ENCODE data around the gene FIBP.

The FIBP gene

DNA sequence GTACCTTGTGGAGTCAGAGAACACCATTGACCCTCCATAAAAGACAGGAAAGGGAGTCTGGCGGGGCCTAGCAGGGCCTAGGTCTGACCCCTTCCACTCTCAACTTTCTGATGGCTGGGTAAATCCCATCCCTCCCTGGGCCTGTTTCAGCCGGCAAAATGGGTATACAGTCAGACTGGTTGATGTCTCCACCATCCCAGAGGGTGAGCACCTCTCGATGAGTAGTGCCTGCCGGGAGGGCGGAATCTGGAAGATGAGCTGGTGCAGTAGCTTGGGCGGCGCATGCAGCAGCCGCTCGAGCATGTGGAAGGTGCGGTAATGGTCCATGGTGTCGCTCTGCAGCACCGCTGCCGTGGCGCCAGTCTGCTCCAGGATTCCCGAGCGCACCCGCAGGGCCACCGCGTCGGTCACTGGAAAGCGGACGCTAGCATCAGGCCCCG lies 528 bp downstream of the FIBP start:
- no peak for DNase-seq

- DNase-seq: no peak
Measured at GRCh38 chr11:65886826-65887722, 1.2 kb downstream of the FIBP start.

- DNase-seq: no peak
Measured at GRCh38 chr11:65885808-65886536, 2.3 kb downstream of the FIBP start.

GRCh38 chr11:65885231-65885630 lies 3.0 kb downstream of the FIBP start:
- DNase-seq: no peak

DNA sequence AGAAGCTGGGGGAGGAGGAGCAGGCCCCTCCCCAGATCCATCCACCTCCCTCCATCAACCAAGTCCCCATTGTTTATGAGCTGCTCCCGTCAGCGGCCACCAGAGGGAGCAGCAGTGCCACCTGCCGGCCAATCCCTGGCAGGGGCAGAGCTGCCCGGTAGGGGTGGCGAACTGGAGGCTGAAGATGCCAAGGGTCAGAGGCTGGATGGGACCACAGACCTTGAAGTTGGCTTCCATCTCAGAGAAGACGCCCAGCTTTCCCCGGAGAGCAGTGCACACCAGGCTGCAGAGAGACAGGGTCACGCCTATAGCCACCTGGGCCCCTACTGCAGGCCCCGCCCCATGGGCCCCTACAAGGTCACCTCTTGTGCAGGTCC lies 3.6 kb downstream of the FIBP start:
- peak; percentile 83 to 85 for DNase-seq

DNA sequence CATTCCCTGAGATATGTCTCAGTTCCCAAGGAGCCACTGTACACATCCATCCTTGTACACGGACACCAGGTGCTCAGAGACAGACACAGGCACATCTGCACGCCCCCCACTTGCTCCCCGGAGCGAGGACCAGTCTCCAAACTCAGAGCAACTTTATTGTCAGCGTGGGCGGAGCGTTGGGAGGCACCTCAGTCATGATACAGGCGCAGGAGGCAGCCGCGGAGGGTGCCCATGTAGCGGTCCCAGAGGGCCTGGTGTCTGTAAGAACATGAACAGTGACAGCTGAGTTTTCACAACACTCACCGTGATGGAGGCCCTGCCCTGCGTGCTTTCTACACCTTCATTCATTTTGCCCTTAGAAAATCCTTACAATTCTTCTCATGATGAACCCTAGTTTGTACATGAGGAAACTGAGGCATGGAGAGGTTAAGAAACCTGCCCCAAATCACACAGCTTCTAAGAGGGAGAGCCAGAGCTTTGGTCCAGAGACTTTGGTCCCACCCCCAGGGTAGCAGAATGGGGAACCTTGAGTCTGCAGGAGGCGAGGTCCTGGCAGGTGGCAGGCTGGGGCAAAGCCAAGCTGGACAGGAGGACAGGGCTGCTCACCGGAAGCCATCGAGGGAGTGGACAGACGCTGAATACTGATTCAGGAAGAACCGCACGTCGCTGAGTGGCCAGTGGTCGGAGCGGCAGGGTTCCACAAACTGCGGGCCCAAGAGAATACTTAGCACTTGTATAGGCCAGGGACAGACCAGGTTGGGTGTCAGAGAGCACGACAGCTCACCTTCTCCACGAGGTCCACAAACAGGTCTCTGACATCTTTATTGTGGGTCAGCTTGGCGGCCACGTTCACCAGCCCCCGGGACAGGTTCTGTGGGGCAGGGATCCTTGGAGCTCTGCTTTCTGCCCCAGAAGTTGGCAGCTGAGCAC lies 4.2 kb downstream of the FIBP start:
- DNase-seq: no peak

GRCh38 chr11:65883058-65883761 lies 5.1 kb downstream of the FIBP start:
- DNase-seq: no peak

GRCh38 chr11:65882120-65883057 lies 5.9 kb downstream of the FIBP start:
- no peak for DNase-seq

DNA sequence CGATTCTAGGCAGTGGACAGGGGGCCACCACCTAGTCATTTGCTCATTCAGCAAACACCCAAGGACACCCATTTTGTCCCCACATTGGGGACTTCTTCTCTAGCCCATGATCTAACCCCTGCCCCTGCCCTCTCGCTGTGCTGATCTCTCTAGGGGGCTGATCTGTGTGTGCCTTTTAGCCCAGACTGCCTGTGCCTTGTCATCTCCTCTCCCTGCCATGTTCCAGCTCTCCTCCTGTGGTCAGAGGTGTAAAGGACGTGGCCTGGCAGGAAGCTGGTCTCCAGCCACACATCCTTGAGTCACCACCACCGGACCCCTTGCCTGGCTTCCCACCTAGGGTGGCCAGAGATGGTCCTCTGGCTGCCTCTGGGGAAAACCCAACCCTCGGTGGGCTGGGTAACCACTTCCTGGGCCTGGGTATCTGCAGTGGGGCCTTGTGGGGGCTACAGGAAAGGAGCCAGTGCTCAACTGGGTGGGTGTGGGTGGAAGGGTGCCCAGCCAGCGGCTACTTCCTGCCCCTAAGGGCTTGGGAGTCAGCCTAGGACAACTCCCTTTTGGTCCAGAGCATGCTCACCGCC lies 7.3 kb downstream of the FIBP start:
- no peak for DNase-seq

GRCh38 chr11:65880027-65880426 lies 8.2 kb downstream of the FIBP start:
- DNase-seq: no peak

- DNase-seq: peak in 1 of 2 donors; percentile 48
Measured at GRCh38 chr11:65879617-65880016, 8.7 kb downstream of the FIBP start, which contains the start of gene CTSW. CTSW (plus strand) TSS chr11:65879837; CDS start chr11:65879855, 18 bp downstream.

DNA sequence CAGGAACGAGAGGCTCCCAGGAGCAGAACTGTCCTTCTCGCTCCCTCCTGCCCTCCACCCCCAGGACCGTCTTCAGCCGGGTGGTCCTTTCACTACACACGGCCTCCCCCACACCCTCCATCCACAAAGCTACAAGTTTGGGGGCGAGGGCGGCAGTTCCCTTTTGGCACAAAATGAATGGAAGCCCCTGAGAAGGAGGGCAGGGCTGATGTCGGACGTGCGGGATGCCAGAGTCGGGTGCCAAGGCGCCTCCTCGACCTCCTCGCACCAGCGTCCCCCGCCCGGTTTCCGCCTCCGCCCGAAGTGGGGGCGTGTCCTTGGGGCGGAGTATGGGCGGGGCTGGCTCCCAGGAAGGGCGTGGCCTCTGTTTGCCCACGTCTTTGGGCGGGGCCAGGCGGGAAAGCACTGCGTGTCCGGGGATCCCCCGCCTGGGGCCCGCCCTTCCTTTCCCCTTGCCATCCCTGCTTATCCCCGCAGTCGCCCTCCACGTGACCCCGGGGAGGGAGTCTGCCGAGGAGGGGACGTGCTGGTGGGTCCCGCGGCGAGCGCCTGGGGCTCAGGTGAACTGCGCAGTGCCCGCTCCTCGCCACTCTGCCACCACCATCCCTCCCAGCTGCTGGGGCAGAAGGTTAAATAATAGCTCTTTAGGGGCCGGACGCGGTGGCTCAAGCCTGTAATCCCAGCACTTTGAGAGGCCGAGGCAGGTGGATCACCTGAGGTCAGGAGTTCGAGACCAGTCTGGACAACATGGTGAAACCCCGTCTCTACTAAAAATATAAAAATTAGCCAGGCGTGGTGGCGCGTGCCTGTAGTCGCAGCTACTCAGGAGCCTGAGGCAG lies 14.7 kb downstream of the FIBP start:
- DNase-seq: peak; percentile 90 to 91

GRCh38 chr11:65872586-65873317 lies 15.5 kb downstream of the FIBP start, which contains the start of gene EFEMP2:
EFEMP2 (minus strand) TSS chr11:65872800; CDS start chr11:65872354, 446 bp downstream.
- no peak for DNase-seq

- no peak for DNase-seq
Measured at GRCh38 chr11:65871811-65872548, 16.3 kb downstream of the FIBP start.

DNA sequence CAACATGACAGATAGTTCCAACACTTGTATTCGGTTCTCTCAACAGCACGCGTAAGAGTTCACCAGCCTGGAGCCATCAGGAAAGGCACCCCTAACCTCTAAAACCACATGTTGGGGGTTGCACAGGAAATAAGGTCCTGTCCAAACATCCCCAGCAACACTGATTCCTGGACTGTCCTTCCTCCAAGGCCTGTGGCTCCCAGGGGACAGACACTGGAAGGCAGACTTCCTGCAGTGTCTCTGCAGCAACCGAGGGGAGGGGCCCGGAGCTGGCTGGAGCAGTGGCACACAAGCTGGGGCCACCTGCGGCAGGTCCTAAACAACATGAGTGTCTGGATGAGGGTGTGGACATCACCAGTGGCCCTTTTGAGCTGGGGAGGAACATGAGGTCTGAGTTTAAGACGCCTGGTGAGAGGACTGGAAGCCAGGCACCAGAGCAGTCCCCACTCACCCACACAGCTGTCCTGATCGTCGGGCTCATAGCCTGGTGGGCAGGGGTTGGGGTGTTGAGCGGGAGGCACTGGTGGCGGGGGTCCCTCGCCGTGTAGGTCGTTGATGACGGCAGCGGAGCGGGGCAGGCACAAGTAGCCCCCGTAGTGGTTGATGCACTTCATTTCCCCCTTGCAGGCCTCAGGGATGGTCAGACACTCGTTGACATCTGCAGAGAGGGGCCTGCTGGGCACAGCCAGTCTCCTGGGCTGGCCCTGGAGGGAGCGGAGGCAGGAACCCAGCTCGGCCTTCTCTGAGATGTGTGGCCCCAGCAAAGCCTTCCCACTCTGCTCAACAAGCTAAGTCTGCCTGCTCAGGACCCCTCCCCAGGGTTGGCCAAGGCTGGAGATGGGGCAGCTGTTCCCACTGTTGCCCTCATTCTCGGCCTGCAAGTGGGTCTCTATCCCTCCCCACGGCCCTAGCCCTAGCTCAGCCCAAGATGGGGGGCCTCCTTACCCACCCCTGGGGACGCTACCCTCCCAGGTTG lies 17.3 kb downstream of the FIBP start:
- no peak for DNase-seq

DNA sequence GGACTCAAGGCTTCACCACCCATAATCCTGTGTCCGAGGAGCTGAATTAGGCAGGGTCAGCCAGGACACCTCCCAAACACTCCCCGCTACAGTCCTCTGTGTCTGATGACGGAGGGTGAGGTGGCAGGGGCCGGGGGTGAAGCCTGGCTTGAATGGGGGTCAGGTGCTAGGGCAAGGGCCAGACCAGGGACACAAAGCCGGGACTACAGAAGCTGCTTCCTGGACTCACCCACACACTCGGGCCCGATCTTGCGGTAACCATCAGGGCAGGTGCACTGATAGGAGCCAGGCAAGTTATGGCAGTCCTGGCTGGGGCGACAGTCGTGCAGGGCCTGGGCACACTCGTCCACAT lies 18.0 kb downstream of the FIBP start:
- DNase-seq: no peak
